Hindlimb muscle (tissue), 1 donor: ENCODE measurements around the gene TSSC4. TPM values are rescaled to one million over a fixed set of nuclear protein-coding genes. Genes with fewer than 3 reads are reported as not detected.

ENCODE experiments used
- DNase-seq: peaks from one replicate; pipeline ENCODE4 v3.0.0-alpha.2; 2013
- polyA plus RNA-seq: library from polyadenylated mRNA; unstranded; fragments of 120-200 nt; gene quantifications from one replicate; pipeline ENCODE4 v1.2.1, GENCODE V29; 2013; ENCODE audit not compliant: insufficient read length

TSSC4 gene
- polyA plus RNA-seq, 1 donor: 28.6 TPM

GRCh38 chr11:2369320-2369719 lies 31.2 kb upstream of the TSSC4 start:
- DNase-seq: no peak

- no peak for DNase-seq
Observed at GRCh38 chr11:2369896-2370295, 30.7 kb upstream of the TSSC4 start.

GRCh38 chr11:2374456-2375201 lies 25.9 kb upstream of the TSSC4 start:
- DNase-seq: no peak

- no peak for DNase-seq
Observed at GRCh38 chr11:2375341-2375853, 25.2 kb upstream of the TSSC4 start.

GRCh38 chr11:2375964-2376551 lies 24.5 kb upstream of the TSSC4 start:
- DNase-seq: no peak

- no peak for DNase-seq
Observed at GRCh38 chr11:2376751-2377451, 23.6 kb upstream of the TSSC4 start, which contains the start of gene CD81. Gene CD81, plus strand, starts transcription at chr11:2377310. Its CDS starts 240 bp downstream, at chr11:2377550.

- DNase-seq: peak; percentile 88
Observed at GRCh38 chr11:2377511-2378443, 22.8 kb upstream of the TSSC4 start.

- DNase-seq: peak; percentile 72
Observed at GRCh38 chr11:2378527-2379210, 21.9 kb upstream of the TSSC4 start.

GRCh38 chr11:2379466-2380174 lies 20.9 kb upstream of the TSSC4 start:
- no peak for DNase-seq

GRCh38 chr11:2380396-2380795 lies 20.2 kb upstream of the TSSC4 start:
- DNase-seq: no peak

- no peak for DNase-seq
Observed at GRCh38 chr11:2380807-2381350, 19.7 kb upstream of the TSSC4 start.

- DNase-seq: no peak
Observed at GRCh38 chr11:2381494-2382128, 18.9 kb upstream of the TSSC4 start.

- no peak for DNase-seq
Observed at GRCh38 chr11:2382129-2382517, 18.4 kb upstream of the TSSC4 start.

GRCh38 chr11:2382936-2383851 lies 17.4 kb upstream of the TSSC4 start:
- DNase-seq: peak; percentile 55

GRCh38 chr11:2383852-2384804 lies 16.4 kb upstream of the TSSC4 start:
- no peak for DNase-seq

- no peak for DNase-seq
Observed at GRCh38 chr11:2385156-2386151, 15.1 kb upstream of the TSSC4 start.

- DNase-seq: no peak
Observed at GRCh38 chr11:2386591-2386990, 14.0 kb upstream of the TSSC4 start.
